ENCODE measurements around the gene DPM3.

GRCh38 chr1:155091071-155092051 is 49.0 kb downstream of the DPM3 start:
- TF ChIP-seq TAF1 (CRISPR knock-in tag; IDR thresholded peaks at IDR 0.05) (peak; percentile 44; the same call in 1 of the 2 replicates), MAX (IDR thresholded peaks at IDR 0.05) (peak; percentile 96)
